ENCODE results near the gene DUOX2.
"Not testable (repeated sequence)": the region's sequence is repeated elsewhere in the genome, so short reads cannot be mapped to it uniquely, and the experiment has no call there.

The DUOX2 gene

DNA sequence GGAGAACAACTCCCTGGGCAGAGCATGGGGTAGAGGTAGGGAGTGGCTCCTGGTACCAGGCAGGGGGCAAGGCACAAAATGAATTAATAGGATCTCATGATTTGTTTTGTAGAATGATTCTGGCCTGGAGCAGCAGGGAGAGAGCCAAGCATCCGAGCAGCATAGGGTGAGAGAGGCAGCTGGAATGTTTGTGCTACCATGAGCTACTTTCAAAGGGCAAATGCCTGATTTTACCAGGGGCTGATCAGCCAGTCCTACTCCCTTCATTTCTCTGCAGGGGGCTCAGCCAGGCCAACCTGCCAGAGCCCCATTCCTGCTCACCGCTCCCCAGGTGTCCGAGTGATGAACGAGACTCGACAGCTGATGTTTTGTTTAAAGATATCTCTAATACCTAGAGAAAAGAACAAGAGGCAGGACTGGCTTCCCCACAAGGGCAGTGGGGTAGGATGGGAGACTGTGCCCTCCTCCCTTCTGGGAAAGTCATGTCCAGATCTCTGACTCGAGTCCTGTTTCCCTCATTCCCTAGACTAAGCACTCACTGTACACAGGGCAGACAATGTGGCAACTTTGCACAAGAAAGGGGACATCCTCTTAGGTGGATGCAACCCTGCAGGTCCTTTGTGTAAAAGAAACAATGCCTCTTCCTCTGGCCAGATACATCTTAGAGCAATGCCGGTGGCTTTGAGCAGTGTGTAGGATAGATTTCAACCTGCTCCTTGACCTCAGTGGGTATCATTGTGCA, 12.9 kb downstream of the DUOX2 start:
- no peak for DNase-seq (ENCODE audit: low read depth, low spot score)

DNA sequence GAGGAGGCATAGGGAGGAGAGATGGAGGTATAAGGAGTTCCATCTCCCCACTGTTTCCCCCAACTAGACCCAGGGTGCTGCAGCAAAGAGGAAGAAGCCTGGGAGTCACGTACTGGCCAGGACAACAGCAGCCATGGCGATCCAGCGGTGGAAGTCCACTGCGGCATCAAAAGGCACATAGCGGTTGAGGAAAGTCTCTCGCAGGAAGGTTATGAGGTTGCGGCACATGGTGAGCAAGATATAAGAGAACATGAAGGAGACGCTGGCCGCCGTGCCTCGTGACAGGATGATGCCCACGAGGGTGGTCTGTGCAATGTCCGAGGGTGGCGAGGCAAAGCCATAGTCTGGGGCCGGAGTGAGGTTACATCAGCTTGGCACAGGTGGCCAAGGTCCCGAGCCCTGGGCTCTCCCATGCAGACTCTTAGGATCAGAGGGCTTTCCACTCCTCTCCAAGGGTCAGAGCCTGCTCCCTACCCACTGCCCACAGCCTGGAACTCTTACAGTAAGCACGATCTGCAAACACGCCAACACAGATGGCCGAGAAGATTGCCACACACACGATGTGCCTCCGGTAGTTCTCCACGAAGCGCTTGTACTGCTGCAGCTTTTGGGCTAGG, 14.3 kb downstream of the DUOX2 start:
- DNase-seq (ENCODE audit: low read depth, low spot score), result no peak

DNA sequence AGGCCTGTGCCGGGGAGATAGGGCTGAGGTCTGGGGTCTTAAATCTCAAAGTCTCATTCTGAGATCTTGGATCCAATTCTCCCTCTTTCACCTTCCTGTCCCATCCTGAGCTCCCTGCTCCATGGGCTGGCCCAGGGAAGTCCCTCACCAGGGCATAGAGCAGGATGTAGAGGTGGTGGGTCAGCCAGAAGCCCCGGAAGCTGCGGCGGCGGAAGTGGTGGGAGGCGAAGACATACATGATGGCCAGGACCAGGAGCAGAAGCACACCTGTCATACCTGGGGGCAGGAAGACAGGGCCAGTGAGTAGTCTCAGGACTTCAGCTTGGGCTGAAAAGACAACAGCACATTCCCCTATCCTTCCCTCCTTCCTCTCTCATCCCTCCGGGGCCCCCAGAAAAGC, 16.5 kb downstream of the DUOX2 start:
- DNase-seq (ENCODE audit: low read depth, low spot score), result no peak

DNA sequence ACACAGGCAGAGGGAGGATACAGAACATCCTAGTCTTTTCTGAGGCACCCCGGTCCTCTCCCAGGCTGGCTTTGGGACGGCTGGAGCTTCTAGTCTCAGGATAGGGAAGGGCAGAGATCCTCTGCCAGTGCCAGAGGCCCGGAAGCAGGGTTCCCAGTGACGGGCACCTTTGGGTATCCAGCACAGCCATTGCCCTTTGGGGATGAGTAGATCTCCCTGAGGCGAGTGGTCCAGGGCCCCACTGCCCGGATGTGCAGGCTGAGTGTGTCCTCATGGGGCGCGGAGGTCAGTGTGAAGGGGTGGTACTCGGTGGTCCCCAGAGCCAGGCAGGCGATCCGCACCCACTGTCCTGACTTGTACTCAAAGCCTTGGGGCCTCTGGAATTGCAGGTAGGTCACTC, 18.3 kb downstream of the DUOX2 start:
- no peak for DNase-seq (ENCODE audit: low read depth, low spot score)

DNA sequence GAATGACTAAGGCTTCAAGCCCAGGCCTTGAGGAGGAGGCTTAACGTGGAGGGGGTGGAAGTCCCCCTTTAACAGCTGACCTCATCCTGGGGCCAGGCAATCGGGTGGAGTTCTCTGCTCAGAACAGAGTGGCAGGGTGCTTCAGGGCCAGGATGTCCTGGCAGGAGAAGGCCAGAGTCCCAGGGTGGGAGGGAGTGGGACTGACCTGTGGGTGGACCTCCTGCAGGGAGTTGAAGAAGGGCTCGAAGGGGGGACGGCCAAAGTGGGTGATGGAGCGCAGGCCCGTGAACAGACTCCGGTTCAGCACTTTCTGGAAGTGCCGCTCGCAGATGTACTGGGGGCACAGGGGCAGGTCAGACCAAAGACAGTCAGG, 19.6 kb downstream of the DUOX2 start:
- no peak for DNase-seq (ENCODE audit: low read depth, low spot score)

DNA sequence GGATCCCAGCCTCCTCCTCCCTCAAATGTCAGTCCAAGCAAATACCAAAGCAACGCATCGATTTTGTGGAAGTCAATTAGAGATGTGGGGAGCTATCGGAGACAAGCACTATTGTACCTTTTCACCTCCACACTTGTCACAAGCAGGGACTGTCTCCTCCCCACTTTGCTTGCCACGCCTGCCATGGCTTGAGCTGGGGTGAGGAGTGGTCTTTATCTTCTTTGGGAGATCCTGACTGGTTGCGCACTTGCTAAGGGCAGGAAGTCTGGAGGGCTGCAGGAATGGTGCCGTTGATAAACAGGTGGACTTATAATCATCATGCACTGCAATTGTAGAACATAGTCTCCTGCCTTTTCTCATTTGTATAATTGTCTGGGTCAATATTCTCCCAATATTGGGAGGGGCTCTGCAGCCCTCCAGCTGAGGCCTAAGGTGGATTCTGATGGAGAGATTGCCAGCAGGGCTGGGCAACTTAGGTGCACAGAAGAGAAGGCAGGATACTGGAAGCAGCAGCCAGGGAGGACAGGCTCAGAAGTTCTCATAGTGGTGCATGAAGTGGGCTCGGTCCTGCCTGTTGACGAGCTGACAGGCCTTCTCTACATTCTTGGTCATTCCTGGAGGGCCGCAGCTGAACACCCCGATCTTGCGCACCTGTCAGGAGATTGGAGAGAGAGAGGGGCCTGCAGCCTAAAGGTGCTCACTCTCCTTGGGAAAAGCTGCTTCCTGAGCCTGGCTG, 20.2 kb downstream of the DUOX2 start:
- no peak for DNase-seq (ENCODE audit: low read depth, low spot score)

DNA sequence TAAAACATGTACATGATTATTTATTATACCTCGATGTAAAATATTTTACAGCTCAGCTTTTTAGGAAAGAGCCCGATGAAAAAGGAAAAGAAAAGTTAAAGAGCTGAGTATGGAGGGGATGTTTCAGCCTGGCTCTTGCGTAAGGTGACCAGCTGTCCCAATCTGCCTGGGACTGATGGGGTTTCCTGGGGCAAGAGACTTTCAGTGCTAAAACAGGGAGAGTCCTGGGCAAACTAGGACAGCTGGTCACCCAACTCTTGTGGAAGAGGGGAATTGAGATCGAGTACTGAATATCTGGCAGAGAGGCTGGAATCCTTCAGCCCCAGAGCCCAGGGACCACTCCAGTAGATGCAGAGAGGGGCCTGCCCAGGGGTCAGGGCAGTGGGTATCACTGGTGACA, 21.0 kb downstream of the DUOX2 start:
- DNase-seq (ENCODE audit: low read depth, low spot score), result no peak

DNA sequence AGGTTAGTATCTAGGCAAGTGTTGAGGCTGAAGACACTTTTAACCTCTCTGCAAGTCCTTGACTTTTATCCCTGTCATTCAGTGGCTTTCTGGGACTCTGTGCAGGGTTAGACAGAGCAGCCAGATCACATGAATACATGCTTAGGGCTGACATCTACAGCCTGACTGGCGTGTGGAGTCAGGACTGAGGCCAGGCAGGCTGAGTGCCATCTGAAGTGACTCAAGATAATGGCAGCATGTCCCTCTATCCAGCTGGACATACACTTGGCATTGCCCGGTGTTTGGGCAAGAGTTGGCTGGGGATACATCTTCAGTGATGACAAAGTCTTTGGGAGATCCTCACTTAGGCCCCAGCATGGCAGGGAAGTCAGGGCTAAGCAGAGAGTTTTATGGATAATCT, 22.4 kb downstream of the DUOX2 start:
- DNase-seq (ENCODE audit: low read depth, low spot score), result no peak

DNA sequence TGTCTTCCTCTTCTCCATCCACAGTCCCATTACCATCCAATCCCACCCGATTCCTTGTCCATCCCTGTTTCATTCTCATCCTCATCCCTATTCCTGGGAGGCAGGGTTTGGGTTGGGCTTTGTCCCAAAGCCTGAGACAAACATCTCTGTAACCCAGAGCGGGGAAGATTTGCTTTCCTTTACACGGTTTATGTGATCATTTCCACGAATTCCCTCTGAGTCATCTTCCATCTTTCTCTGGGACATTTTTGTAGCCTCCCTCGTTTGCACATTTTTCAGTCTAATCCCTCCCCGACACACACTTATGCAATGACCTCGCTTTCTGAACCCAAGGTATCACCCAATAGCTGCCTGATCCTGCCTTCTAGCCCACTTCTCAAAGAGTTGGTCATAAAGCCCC, 22.8 kb downstream of the DUOX2 start:
- no peak for DNase-seq (ENCODE audit: low read depth, low spot score)

DNA sequence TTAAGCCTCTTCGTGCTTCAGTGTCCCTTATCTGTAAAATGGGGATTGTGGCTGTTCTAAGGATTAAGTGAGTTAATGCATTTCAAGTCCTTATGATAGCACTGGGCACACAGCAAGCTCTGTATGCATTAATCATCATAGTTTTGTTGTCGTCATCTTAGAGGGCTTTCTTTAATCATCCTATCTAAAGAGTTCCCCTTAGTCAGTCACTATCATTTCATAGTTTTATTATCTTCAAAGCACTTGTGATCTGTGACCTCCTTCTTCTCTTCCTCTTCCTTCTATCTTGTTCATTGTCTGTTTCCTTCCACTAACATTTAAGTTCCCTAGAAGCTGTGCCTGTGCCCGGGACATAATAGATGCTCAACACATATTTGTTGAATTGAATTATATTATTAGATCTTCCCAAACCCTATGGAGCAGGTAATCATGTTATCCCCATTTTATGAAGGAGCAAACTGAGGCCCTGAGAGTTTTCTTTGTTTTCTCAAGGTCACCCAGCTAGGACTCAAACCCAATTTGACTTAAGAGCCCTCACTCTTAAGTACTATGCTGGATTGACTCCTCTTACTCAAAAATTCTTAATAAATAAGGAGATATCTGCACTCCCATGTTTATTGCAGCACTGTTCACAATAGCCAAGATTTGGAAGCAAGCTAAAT, 24.1 kb downstream of the DUOX2 start:
- no peak for DNase-seq (ENCODE audit: low read depth, low spot score)

DNA sequence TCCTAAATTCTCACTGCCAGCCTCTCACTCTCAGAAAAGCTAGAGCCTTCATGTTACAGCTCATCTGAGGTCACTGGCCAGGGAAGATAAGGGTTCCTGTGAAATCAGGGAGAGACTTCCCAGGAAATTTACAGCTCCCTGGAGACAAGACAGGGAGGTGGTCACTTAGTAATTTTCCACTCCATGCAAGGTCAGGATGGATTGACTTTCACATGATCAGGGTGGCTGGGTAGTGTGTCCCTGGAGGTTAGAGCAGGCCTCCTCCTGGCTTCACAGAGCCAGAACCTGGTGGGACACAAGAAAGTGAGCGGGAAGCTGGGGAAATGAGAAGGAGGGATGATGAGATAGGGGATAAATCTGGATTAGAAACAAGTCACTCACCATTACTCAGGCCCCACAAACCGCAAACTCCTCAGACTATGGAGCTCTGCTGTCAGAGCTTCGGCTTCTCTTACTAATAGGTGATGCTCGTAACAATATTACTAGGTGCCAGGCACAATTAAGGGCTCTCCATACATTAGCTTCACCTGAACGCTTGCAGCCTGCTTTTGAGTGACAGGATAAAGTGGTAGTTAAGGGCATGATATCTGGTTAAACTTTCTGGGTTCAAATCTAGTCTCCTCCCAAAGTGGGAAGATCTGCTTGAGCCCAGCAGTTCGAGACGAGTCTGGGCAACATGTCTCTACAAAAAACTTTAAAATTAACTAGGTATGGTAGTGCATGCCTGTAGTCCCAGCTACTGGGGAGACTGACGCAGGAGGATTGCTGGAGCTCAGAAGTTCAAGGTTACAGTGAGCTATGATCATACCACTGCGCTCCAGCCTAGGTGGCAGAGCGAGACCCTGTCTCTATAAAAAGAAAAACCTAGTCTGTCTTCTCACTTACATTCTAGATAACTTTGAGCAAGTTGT, 24.9 kb downstream of the DUOX2 start:
- DNase-seq (ENCODE audit: low read depth, low spot score), result no peak

DNA sequence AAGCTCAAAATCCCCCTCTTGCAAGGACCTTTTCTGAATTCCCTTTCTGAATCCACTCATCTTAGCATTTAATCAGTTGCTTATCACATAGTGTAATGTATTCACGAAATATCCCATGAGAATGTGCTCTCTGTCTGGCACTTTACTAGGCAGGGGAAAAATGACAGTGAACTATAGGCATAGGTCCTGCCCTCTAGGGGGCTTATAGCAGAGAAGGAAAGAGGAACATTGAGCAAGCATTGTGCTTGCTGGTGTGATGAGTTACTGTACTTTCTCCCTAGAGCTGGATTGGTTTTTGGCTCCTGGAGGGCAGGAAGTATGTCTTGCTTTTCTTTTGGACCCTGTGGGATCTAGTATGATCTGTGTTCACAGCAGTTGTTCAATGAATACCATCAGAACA, 26.5 kb downstream of the DUOX2 start:
- no peak for DNase-seq (ENCODE audit: low read depth, low spot score)

DNA sequence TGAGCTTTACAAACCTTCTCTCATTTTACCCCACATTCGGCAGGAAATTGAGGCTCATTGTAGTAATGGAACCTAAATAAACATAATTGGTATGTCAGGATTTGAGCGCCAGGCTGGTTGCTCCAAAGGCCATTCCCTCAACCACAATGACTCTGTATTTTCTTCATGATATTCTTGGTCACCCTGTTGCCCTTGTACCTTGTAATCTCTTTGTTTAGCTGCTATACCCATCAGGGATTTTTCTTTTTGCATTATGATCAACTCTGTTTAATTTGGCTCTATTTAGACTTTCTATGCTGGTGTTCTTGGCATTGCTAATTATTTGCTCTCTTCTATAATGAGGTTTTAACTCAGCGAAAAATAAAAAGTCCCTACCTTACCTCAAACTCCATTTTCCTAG, 29.8 kb downstream of the DUOX2 start:
- DNase-seq (ENCODE audit: low read depth, low spot score), result no peak

DNA sequence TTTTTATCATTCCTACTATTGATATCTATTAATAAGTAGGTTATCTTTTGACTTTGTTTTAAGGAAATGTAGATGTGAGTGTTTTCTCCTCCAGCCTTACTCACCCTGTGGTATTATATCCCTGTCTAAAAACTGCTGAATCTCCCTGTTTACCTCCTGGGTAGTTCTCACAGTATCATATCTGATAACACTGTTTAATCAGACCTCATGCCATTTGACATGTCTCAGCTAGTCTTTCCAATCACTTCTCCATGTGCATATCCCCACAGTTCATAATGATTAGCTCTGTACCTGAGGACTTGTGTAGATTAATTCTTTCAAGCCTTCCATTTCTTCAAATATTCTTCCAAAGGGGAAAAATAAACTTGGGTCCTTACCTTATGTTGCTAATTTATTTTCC, 30.7 kb downstream of the DUOX2 start:
- DNase-seq (ENCODE audit: low read depth, low spot score), result no peak

DNA sequence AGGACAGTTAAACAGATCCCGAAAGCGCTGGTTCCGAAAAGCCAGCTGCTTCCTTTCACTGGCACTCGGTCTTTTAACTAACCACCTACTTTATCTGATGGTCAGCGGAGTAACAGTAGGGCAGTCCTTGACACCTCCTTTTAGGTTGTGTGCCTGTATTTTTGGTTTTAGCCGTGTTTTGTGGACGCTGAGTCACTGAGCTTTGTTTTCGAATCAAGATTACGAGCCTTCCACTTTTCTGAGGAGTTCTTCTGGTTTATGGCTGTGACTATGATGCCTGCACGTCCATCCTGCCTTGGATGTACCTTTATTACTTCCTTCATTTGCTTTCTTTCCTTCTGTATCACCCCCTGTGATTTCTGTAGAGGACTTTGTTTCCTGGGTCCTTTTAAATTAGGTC, 31.6 kb downstream of the DUOX2 start:
- DNase-seq (ENCODE audit: low read depth, low spot score), result not testable (repeated sequence)

DNA sequence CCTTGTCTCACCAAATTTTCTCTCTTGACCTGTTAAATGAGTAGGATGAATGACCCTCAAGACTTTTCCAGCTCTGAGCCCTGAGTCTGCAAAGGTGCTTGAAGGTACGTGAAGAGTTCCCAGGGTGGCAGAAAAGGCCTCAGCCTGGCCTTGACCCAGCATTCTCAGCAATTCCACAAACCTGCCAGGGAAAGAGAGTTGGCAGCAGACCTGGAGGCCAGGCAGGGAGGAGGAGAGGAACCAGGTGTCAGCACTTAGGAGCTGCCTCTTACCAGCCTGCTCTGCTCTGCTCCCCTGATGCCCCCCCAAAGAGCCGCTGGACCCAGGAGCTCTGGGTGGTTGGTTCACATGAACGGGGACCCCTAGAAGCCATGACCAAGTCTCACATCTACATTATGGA, 33.4 kb downstream of the DUOX2 start:
- not testable (repeated sequence) for DNase-seq (ENCODE audit: low read depth, low spot score)

DNA sequence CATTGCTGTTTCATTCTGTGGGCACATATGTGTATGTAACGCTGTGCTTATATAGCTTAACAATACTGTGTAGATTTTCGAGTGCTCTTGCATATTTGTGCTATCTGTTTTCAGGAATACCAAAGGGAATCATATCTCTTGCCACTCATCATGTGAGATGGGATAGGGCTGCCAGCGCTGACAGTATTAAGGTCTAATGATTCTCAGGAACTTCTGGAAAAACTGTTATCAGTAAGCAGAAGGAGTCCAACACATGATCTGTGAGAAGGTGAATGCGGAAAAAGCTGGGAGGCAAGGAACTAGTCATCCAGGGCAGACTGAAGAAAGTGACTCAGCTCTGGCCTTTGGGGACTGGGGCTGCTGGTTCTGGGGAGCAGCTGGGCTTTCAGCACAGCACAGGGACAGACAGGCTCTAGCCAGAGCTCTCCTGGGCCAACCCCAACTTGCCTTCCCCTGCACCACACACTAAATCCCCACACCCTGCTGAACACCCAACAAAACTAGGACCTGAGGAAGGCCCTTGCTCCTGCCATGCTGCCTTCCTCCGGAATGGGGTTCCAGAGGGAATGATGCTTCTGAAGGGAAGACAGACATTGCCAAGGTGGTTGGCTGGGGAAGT, 34.2 kb downstream of the DUOX2 start:
- not testable (repeated sequence) for DNase-seq (ENCODE audit: low read depth, low spot score)

DNA sequence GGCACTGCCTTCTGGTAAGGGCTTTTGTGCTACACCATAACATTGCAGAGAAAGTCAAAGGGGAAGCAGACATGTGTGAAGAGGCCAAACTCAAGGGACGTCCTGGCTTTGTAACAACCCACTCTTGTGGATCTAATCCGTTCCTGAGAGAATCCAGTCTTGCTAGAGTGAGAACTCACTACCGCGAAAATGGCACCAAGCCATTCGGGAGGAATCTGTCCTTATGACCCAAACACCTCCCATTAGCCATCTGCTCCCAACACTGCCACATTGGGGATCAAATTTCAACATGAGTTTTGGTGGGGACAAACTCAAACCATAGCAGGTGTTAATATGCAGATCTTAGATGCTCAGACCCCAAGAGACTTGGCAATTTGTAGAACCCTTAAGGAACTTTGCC, 34.8 kb downstream of the DUOX2 start:
- DNase-seq (ENCODE audit: low read depth, low spot score), result not testable (repeated sequence)

DNA sequence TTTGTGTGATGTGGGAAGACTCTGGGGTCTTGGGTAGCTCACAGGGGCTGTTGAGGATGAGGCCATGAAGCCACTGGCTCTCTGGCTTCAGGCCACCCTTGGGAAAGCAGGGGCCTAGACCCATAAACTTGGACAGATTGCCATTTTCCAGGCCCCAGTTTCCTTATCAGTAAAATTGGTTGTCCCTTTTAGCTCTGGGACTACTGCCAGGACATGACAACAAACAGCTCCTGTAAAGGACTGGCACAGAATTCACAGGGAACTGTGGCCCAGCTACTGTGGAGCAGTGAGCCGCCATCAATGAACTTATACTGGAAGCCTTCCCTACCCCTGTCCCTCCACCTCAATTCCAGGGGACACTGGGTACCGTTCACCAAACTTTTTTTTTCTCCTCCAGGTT, 36.6 kb downstream of the DUOX2 start:
- DNase-seq (ENCODE audit: low read depth, low spot score), result not testable (repeated sequence)

DNA sequence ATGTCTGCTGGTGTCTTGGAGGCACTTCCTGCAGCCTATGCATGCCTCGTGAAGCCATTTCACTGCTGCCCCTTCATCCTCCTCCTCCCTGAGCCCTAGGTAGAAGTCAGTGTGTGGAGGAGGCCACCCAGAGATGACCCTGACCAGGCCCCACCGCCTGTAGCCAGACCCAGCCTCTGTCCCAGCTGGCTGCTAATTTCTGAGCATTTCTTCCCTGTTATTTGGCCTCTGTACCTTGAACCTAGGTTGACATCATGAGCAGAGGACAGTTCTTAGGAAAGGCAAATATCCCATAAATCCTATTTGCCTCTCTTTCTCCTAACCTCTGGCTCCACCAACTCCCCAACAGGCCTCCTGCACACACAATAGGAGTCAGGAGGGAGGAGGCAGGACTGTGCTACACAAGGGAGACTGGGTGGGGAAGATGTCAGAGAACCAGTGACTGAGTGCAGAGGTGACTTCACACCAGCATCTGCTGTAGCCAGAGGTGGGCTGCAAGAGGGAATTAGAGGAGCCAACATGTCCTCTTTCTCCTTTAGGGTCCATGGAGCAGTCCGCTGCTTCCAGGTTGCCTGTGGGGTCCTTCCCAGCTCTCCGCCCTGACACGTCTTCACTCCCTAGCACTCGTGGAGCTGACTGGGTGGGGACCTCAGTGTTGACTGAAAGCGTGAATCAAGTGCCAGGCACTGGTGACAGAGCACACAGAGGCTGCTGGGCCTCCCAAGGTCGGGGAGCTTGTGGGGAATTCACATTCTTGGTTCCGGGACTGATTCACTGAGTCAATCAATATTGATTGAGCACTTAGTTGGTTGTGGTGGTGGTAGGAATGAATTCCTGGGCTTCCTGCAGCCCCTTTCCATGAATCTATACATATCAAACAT, 38.3 kb downstream of the DUOX2 start:
- DNase-seq (ENCODE audit: low read depth, low spot score), result not testable (repeated sequence)

Data from activated naive CD8-positive, alpha-beta T cell treated with anti-CD3 and anti-CD28 coated beads, Interleukin-2, amount 50 U/mL, for 16 hours (primary cell).